Activated CD4-positive, alpha-beta T cell treated with anti-CD3 and anti-CD28 coated beads for 48 hours (primary cell): ENCODE results near the gene DAPK1.
A peak's percentile ranks its signal among the peaks of the same experiment; 100 is the strongest.

Experiments used
- DNase-seq: peaks from one replicate; pipeline ENCODE4 v3.0.0-alpha.2; 2020

Gene DAPK1

GRCh38 chr9:87518702-87519335 lies 21.2 kb downstream of the DAPK1 start:
- DNase-seq = no peak

- no peak for DNase-seq
Observed at GRCh38 chr9:87519461-87519860, 21.8 kb downstream of the DAPK1 start.

- DNase-seq = no peak
Observed at GRCh38 chr9:87520172-87520683, 22.6 kb downstream of the DAPK1 start.

- DNase-seq = no peak
Observed at GRCh38 chr9:87521834-87522233, 24.2 kb downstream of the DAPK1 start.

- no peak for DNase-seq
Observed at GRCh38 chr9:87524061-87524460, 26.4 kb downstream of the DAPK1 start.

- no peak for DNase-seq
Observed at GRCh38 chr9:87525546-87526303, 28.1 kb downstream of the DAPK1 start.

- no peak for DNase-seq
Observed at GRCh38 chr9:87527211-87527916, 29.7 kb downstream of the DAPK1 start.

- no peak for DNase-seq
Observed at GRCh38 chr9:87528969-87529368, 31.3 kb downstream of the DAPK1 start.

- no peak for DNase-seq
Observed at GRCh38 chr9:87529671-87530070, 32.0 kb downstream of the DAPK1 start.

GRCh38 chr9:87530716-87531115 lies 33.0 kb downstream of the DAPK1 start:
- no peak for DNase-seq

GRCh38 chr9:87531370-87532295 lies 34.0 kb downstream of the DAPK1 start:
- DNase-seq = no peak

GRCh38 chr9:87533271-87533670 lies 35.6 kb downstream of the DAPK1 start:
- DNase-seq = no peak

- DNase-seq = no peak
Observed at GRCh38 chr9:87534036-87534435, 36.4 kb downstream of the DAPK1 start.

GRCh38 chr9:87534957-87535356 lies 37.3 kb downstream of the DAPK1 start:
- no peak for DNase-seq

- peak; percentile 52 for DNase-seq
Observed at GRCh38 chr9:87535817-87536539, 38.3 kb downstream of the DAPK1 start.

GRCh38 chr9:87537625-87538024 lies 40.0 kb downstream of the DAPK1 start:
- DNase-seq = no peak

- no peak for DNase-seq
Observed at GRCh38 chr9:87540444-87541105, 42.9 kb downstream of the DAPK1 start.

- no peak for DNase-seq
Observed at GRCh38 chr9:87541663-87542062, 44.0 kb downstream of the DAPK1 start.

- DNase-seq = no peak
Observed at GRCh38 chr9:87542141-87542540, 44.5 kb downstream of the DAPK1 start.

GRCh38 chr9:87543251-87543650 lies 45.6 kb downstream of the DAPK1 start:
- no peak for DNase-seq

- no peak for DNase-seq
Observed at GRCh38 chr9:87545858-87546257, 48.2 kb downstream of the DAPK1 start.
